Thoracic aorta (tissue), 2 donors: ENCODE measurements around the gene PLCD1. TPM values are rescaled to one million over a fixed set of nuclear protein-coding genes. Genes with fewer than 3 reads are reported as not detected.
A peak's percentile ranks its signal among the peaks of the same experiment; 100 is the strongest.

Experiments used
- ATAC-seq: fragments of 150-250 bp; one replicate; pipeline ENCODE4 v1.8.0; 2017; ENCODE audit warnings: low read depth; ENCODE audit not compliant: insufficient number of reproducible peaks, low FRiP score
- DNase-seq: peaks from one replicate; pipeline ENCODE4 v3.0.0-alpha.2; 2020; ENCODE audit warnings: low spot score
- H3K27ac ChIP-seq, 2 donors: fragments of 200-600 bp; sonication (generic); 1 replicate in 1 of 2; 2 replicates in 1 of 2; pipeline ENCODE4 v1.5.1; 2016; ENCODE audit warnings: mild to moderate bottlenecking in 2 of 2, moderate library complexity in 2 of 2
- H3K27me3 ChIP-seq: fragments of 200-600 bp; sonication (generic); replicated peaks from 2 replicates; pipeline ENCODE4 v1.6.0; 2016; ENCODE audit warnings: mild to moderate bottlenecking; ENCODE audit not compliant: insufficient read depth
- H3K36me3 ChIP-seq: fragments of 200-600 bp; sonication (generic); one replicate; pipeline ENCODE4 v1.5.1; 2016
- H3K4me1 ChIP-seq, 2 donors: fragments of 200-600 bp; sonication (generic); 1 replicate in 1 of 2; 2 replicates in 1 of 2; pipeline versions ENCODE4 v1.5.1 to v1.6.0; 2016; ENCODE audit warnings: low read depth in 2 of 2, mild to moderate bottlenecking in 1 of 2; ENCODE audit not compliant: control insufficient read depth in 1 of 2
- H3K4me3 ChIP-seq: fragments of 200-600 bp; sonication (generic); 2 replicates; pipeline ENCODE4 v1.5.1; 2016; ENCODE audit warnings: mild to moderate bottlenecking
- H3K9me3 ChIP-seq: fragments of 200-600 bp; sonication (generic); 2 replicates; pipeline ENCODE4 v1.5.1; 2016
- CTCF ChIP-seq: fragments of 200-600 bp; sonication (generic); IDR thresholded peaks from one replicate; pipeline ENCODE4 v1.5.1; 2019; ENCODE audit warnings: antibody characterized with exemption
- total RNA-seq, 2 donors: library from RNA; depleted of rRNA; stranded (reverse); fragments of >200 nt; gene quantifications; one replicate each; pipeline versions ENCODE4 v1.1.0 to v1.2.3, GENCODE V29; 2016

The PLCD1 gene
- total RNA-seq, 2 donors from 2014 or later, result 34.8 to 93.3 TPM

GRCh38 chr3:37964146-37964545 is 65.3 kb downstream of the PLCD1 start:
- Histone ChIP-seq H3K4me3 (no peak overlapping the region), H3K9me3 (no peaks in the 10 kb centered on the region), H3K27me3 (no peaks in the 10 kb centered on the region), H3K4me1 (peaks cover 6 to 33% of the 10 kb centered on the region in 2 donors), H3K27ac (no peak overlapping the region), H3K36me3 (no peaks in the 10 kb centered on the region)
- DNase-seq (no peak), ATAC-seq (no peak)
- no peak for TF ChIP-seq CTCF

GRCh38 chr3:37963635-37964034 is 65.8 kb downstream of the PLCD1 start:
- Histone ChIP-seq H3K27me3 (no peaks in the 10 kb centered on the region), H3K4me3 (no peak overlapping the region), H3K36me3 (no peaks in the 10 kb centered on the region), H3K9me3 (no peaks in the 10 kb centered on the region), H3K4me1 (peaks cover 6 to 28% of the 10 kb centered on the region in 2 donors), H3K27ac (peak overlapping the region in 1 of 2 donors; percentile 11)
- ATAC-seq (no peak), DNase-seq (no peak)
- TF ChIP-seq CTCF, result no peak

GRCh38 chr3:37963016-37963415 is 66.4 kb downstream of the PLCD1 start:
- no peak for TF ChIP-seq CTCF
- H3K27ac ChIP-seq, result peak overlapping the region in 1 of 2 donors; percentile 11
- ATAC-seq (no peak), DNase-seq (no peak)
- no peaks in the 10 kb centered on the region for H3K27me3 ChIP-seq
- H3K4me3 ChIP-seq, result no peak overlapping the region
- no peaks in the 10 kb centered on the region for H3K36me3 ChIP-seq
- peaks cover 6 to 28% of the 10 kb centered on the region in 2 donors for H3K4me1 ChIP-seq
- H3K9me3 ChIP-seq, result no peaks in the 10 kb centered on the region

GRCh38 chr3:37961622-37962431 is 67.6 kb downstream of the PLCD1 start:
- Histone ChIP-seq H3K4me1 (peaks cover 7 to 30% of the 10 kb centered on the region in 2 donors), H3K9me3 (no peaks in the 10 kb centered on the region), H3K36me3 (no peaks in the 10 kb centered on the region), H3K27me3 (no peaks in the 10 kb centered on the region), H3K27ac (peak overlapping the region in 1 of 2 donors; percentile 13), H3K4me3 (no peak overlapping the region)
- DNase-seq, result no peak
- no peak for ATAC-seq
- TF ChIP-seq CTCF, result no peak

GRCh38 chr3:37957539-37957936 is 71.9 kb downstream of the PLCD1 start:
- ATAC-seq, result no peak
- H3K27ac ChIP-seq, result peak overlapping the region; percentile 69 to 76
- H3K4me3 ChIP-seq, result no peak overlapping the region
- peaks cover 18 to 38% of the 10 kb centered on the region in 2 donors for H3K4me1 ChIP-seq
- no peaks in the 10 kb centered on the region for H3K27me3 ChIP-seq
- no peaks in the 10 kb centered on the region for H3K9me3 ChIP-seq
- DNase-seq, result no peak
- H3K36me3 ChIP-seq, result peaks cover 8% of the 10 kb centered on the region
- TF ChIP-seq CTCF, result no peak

Other genes starting within 250 kb of the PLCD1 start
- 10 to 100 TPM; 55.0 to 59.6 TPM for gene CTDSPL, start 167.8 kb downstream of the PLCD1 start, total RNA-seq
- gene VILL, start 38.9 kb downstream of the PLCD1 start, total RNA-seq, result 10 to 100 TPM; 11.5 to 13.7 TPM
- under 1 TPM; 0.14 to 0.35 TPM for gene DLEC1, start 9.6 kb upstream of the PLCD1 start, total RNA-seq
- gene ACAA1, start 107.5 kb upstream of the PLCD1 start, total RNA-seq, result 10 to 100 TPM; 34.8 to 37.6 TPM
- gene MYD88, start 109.0 kb upstream of the PLCD1 start, total RNA-seq, result 10 to 100 TPM; 27.8 to 49.7 TPM
- gene OXSR1, start 135.9 kb upstream of the PLCD1 start, total RNA-seq, result 10 to 100 TPM; 30.5 to 31.0 TPM
- 1 to 10 TPM in 1 of 2 donors, under 1 TPM in 1; 0.99 to 2.2 TPM for gene SLC22A13, start 236.2 kb upstream of the PLCD1 start, total RNA-seq